OCI-LY7 (cell line): ENCODE measurements around the gene GTF3C4. TPM values are rescaled to one million over a fixed set of nuclear protein-coding genes. Genes with fewer than 3 reads are reported as not detected.

Source experiments
- BruUV-seq: library from RNA; stranded (reverse); fragments of 400-500 nt; replicated peaks from 2 replicates; lab custom pipeline; 2021; lab: Mats Ljungman, UMichigan
- CTCF ChIA-PET: fragments of 300-600 bp; sonication (Branson Sonifier 250); formaldehyde crosslinking; loops from one replicate; lab custom pipeline; 2022; ENCODE audit warnings: antibody characterized with exemption; ENCODE audit not compliant: unreplicated experiment; lab: Charles Lee
- POLR2A ChIA-PET: fragments of 300-600 bp; sonication (Branson Sonifier 250); formaldehyde crosslinking; loops from one replicate; lab custom pipeline; 2022; ENCODE audit warnings: antibody characterized with exemption; lab: Charles Lee
- DNase-seq: peaks from one replicate; pipeline ENCODE4 v3.0.0-alpha.2; 2015; ENCODE audit warnings: low spot score
- H2AFZ ChIP-seq: fragments of 200-600 bp; sonication (generic), shearing (Covaris generic); 2 replicates; pipeline ENCODE4 v1.6.1; 2014; ENCODE audit warnings: mild to moderate bottlenecking, antibody characterized with exemption, low read length, moderate library complexity
- H3K27ac ChIP-seq: fragments of 200-600 bp; sonication (generic); 2 replicates; pipeline ENCODE4 v1.5.1; 2014; ENCODE audit warnings: mixed run types, low read depth, mild to moderate bottlenecking, moderate library complexity, low read length, inconsistent platforms; ENCODE audit not compliant: poor library complexity, severe bottlenecking
- H3K36me3 ChIP-seq: fragments of 200-600 bp; sonication (generic); 2 replicates; pipeline ENCODE4 v1.6.1; 2014; ENCODE audit warnings: mild to moderate bottlenecking, antibody characterized with exemption, low read length, moderate library complexity, mixed read lengths; ENCODE audit not compliant: insufficient read depth
- H3K4me1 ChIP-seq: fragments of 200-600 bp; sonication (generic); 2 replicates; pipeline ENCODE4 v1.5.1; 2014; ENCODE audit warnings: mild to moderate bottlenecking, low read length; ENCODE audit not compliant: insufficient read depth, poor library complexity, severe bottlenecking
- H3K4me2 ChIP-seq: fragments of 200-600 bp; sonication (generic); 2 replicates; pipeline ENCODE4 v1.6.1; 2014; ENCODE audit warnings: mild to moderate bottlenecking, low read length
- H3K4me3 ChIP-seq: fragments of 200-600 bp; sonication (generic); 2 replicates; pipeline ENCODE4 v1.5.1; 2014; ENCODE audit warnings: mild to moderate bottlenecking, low read depth, low read length; ENCODE audit not compliant: poor library complexity, severe bottlenecking
- H3K79me2 ChIP-seq: fragments of 200-600 bp; sonication (generic); 2 replicates; pipeline ENCODE4 v1.6.1; 2016; ENCODE audit warnings: low read depth, mild to moderate bottlenecking, low read length, moderate library complexity, mixed read lengths; ENCODE audit not compliant: insufficient read depth
- H3K9me2 ChIP-seq: fragments of 200-600 bp; sonication (generic); 2 replicates; pipeline ENCODE4 v1.6.1; 2016; ENCODE audit warnings: mild to moderate bottlenecking, low read length, mixed read lengths; ENCODE audit not compliant: insufficient read depth
- H3K9me3 ChIP-seq: fragments of 200-600 bp; sonication (generic); 2 replicates; pipeline ENCODE4 v1.6.1; 2014; ENCODE audit warnings: mild to moderate bottlenecking, mixed run types, low read length, mixed read lengths
- H4K20me1 ChIP-seq: fragments of 200-600 bp; sonication (generic); 2 replicates; pipeline ENCODE4 v1.6.1; 2014; ENCODE audit warnings: mild to moderate bottlenecking, antibody characterized with exemption, low read length, moderate library complexity, mixed read lengths; ENCODE audit not compliant: insufficient read depth
- CTCF ChIP-seq: fragments of 200-600 bp; sonication (generic); conservative IDR thresholded peaks from 2 replicates; pipeline ENCODE4 v1.5.1; 2014; ENCODE audit warnings: mild to moderate bottlenecking, antibody characterized with exemption, low read length, moderate library complexity, mixed read lengths
- EZH2phosphoT487 ChIP-seq: fragments of 200-600 bp; sonication (generic); IDR thresholded peaks from 2 replicates; pipeline ENCODE4 v1.6.1; 2018; ENCODE audit warnings: low read depth, borderline replicate concordance, mild to moderate bottlenecking, mixed run types, antibody characterized with exemption, low read length, moderate library complexity, mixed read lengths
- intact Hi-C: fragments of 100-400 bp; cut with micrococcal nuclease; formaldehyde crosslinking; loops from one replicate; pipeline ENCODE4 v1.10.0; 2022; ENCODE audit not compliant: unreplicated experiment
- total RNA-seq, 2 experiments: library from RNA; depleted of rRNA in 1 of 2; stranded (reverse); fragments of >200 nt in 1 of 2; shearing (Covaris generic) in 1 of 2; gene quantifications; 2 replicates each; pipeline ENCODE4 v1.2.3, GENCODE V29; 2014 to 2022

The GTF3C4 gene
- total RNA-seq, 2 experiments from 2014 or later: 15.7 to 19.0 TPM

- DNase-seq: no peak
- Histone ChIP-seq H3K4me3 (no peak overlapping the region), H3K27ac (no peak overlapping the region), H3K36me3 (peaks cover 80% of the 10 kb centered on the region), H3K9me3 (no peaks in the 10 kb centered on the region), H3K4me1 (no peaks in the 10 kb centered on the region), H3K79me2 (no peaks in the 10 kb centered on the region), H3K9me2 (no peaks in the 10 kb centered on the region), H2AFZ (no peak overlapping the region), H4K20me1 (no peaks in the 10 kb centered on the region), H3K4me2 (no peak overlapping the region)
- intact Hi-C loops: no loop called here
- POLR2A ChIA-PET: no interaction called here
- CTCF ChIA-PET: no interaction called here
- TF ChIP-seq CTCF (no peak), EZH2phosphoT487 (no peak)
- no TSS peak for BruUV-seq
These were observed 39.0 kb upstream of the GTF3C4 start for GRCh38 chr9:132631280-132631679.

DNA sequence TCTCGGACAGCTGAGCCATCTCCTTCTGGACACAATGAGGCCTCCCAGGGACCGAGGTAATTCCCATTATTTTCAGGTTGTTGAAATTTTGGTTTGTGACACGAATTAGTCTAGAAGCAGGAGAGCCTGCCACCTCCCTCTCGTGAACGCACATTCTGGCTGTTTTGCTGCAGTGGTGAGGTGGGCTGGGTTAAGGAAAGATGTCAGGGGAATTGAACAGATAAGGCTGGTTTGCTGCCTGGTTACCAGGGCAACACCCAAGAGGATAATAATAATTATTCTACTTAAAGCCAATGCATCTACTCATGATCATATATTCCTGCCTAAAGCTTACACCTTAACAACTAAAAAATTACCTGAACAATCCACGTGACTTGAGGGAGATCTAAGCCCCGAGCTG, 38.6 kb upstream of the GTF3C4 start:
- no peaks in the 10 kb centered on the region for H4K20me1 ChIP-seq
- H3K27ac ChIP-seq: no peak overlapping the region
- H2AFZ ChIP-seq: no peak overlapping the region
- no TSS peak for BruUV-seq
- peaks cover 79% of the 10 kb centered on the region for H3K36me3 ChIP-seq
- CTCF ChIA-PET: no interaction called here
- H3K4me2 ChIP-seq: no peak overlapping the region
- no peaks in the 10 kb centered on the region for H3K79me2 ChIP-seq
- POLR2A ChIA-PET: no interaction called here
- H3K9me3 ChIP-seq: no peaks in the 10 kb centered on the region
- H3K4me1 ChIP-seq: no peaks in the 10 kb centered on the region
- TF ChIP-seq CTCF (no peak), EZH2phosphoT487 (no peak)
- H3K9me2 ChIP-seq: no peaks in the 10 kb centered on the region
- no peak overlapping the region for H3K4me3 ChIP-seq
- DNase-seq: no peak
- intact Hi-C loops: no loop called here

DNA sequence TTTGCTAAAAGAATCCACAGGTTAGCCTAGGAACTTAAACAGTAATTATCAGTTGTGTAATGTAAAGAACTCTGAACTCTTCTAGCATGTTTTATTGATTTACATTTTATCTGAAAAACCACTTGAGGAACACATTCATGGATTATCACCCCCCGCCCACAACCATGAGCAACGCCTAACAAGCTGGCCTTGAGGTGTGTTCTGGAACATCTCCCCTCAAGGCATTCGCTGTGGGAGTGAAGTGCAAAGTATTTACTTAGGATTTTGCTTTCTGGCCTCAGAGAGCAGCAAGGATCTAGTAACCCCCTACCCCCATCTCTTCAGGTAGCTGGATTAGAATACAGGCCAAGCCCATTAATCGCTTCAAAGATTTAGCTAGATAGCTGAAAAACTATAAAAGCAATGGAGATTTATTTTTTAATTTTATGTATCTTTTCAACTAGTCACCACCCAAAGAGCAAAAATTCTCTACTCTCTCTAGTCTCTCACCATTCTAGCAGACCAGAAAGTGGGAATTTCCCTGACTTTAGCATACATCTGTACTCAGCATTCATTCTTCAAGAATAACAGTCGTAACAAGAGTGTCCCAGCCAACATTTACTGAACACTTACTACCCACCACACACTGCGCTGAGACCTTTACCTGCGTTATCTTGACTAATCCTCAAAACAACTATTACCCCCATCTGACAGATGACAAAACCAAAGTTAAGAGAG, 37.7 kb upstream of the GTF3C4 start:
- TF ChIP-seq EZH2phosphoT487 (no peak), CTCF (no peak)
- Histone ChIP-seq H3K4me3 (no peak overlapping the region), H4K20me1 (no peaks in the 10 kb centered on the region), H2AFZ (no peak overlapping the region), H3K9me2 (no peaks in the 10 kb centered on the region), H3K36me3 (peaks cover 79% of the 10 kb centered on the region), H3K4me2 (no peak overlapping the region), H3K9me3 (no peaks in the 10 kb centered on the region), H3K79me2 (no peaks in the 10 kb centered on the region), H3K4me1 (no peaks in the 10 kb centered on the region), H3K27ac (no peak overlapping the region)
- BruUV-seq: no TSS peak
- CTCF ChIA-PET: no interaction called here
- DNase-seq: no peak
- intact Hi-C loops: no loop called here
- POLR2A ChIA-PET: interaction anchor here (0.9 kb wide), 1 partner anchor 308 kb away, joined by 3 read pairs; no protein-coding TSS in a partner anchor
